ENCODE results near the gene MYH11. TPM values are rescaled to one million over a fixed set of nuclear protein-coding genes. Genes with fewer than 3 reads are reported as not detected.

Gene MYH11
- total RNA-seq, 1 donor from 2014 or later = 0.07 TPM

DNA sequence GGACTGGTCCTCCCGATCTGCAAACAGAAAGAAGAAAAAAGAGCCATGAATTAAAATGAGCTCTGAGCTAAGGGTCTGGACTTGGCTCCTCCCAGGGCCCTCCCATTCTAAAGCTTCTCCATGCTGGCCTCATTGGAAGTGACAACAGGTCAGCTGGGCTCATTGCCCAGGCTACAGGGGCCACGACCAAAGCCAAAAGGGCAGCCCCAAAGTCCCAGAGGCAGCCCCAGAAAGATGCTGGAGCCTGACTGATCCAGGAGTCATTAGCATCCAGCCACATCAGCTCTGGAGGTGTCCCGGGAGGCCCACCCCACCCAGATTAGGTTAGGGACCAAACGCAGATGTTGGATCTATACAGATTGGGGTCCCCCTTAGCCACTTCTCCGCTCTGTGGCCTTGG is 58.2 kb downstream of the MYH11 start:
- Histone ChIP-seq H3K79me2 (ENCODE audit: low read depth) (no peaks in the 10 kb centered on the region), H3K36me3 (no peaks in the 10 kb centered on the region), H3K9me3 (ENCODE audit: low read depth) (no peaks in the 10 kb centered on the region), H3K4me3 (no peak overlapping the region), H3K4me1 (no peaks in the 10 kb centered on the region), H3K27me3 (no peaks in the 10 kb centered on the region), H3K27ac (no peak overlapping the region), H3K4me2 (no peak overlapping the region), H3K9ac (no peak overlapping the region), H3F3A (ENCODE audit: low read depth) (no peaks in the 10 kb centered on the region), H4K20me1 (ENCODE audit: low read depth) (no peaks in the 10 kb centered on the region), H2AFZ (replicated peaks) (no peak overlapping the region)
- Mint-ChIP-seq H3K27ac (no peak overlapping the region), H3K36me3 (no peaks in the 10 kb centered on the region), H3K9me3 (peaks cover 4% of the 10 kb centered on the region), H3K4me3 (no peak overlapping the region), H3K27me3 (ENCODE audit: insufficient read depth, low read depth) (peaks cover 12% of the 10 kb centered on the region), H3K4me1 (no peaks in the 10 kb centered on the region)
- DNase-seq (ENCODE audit: low spot score) = no peak
- TF ChIP-seq, protein P1, sequence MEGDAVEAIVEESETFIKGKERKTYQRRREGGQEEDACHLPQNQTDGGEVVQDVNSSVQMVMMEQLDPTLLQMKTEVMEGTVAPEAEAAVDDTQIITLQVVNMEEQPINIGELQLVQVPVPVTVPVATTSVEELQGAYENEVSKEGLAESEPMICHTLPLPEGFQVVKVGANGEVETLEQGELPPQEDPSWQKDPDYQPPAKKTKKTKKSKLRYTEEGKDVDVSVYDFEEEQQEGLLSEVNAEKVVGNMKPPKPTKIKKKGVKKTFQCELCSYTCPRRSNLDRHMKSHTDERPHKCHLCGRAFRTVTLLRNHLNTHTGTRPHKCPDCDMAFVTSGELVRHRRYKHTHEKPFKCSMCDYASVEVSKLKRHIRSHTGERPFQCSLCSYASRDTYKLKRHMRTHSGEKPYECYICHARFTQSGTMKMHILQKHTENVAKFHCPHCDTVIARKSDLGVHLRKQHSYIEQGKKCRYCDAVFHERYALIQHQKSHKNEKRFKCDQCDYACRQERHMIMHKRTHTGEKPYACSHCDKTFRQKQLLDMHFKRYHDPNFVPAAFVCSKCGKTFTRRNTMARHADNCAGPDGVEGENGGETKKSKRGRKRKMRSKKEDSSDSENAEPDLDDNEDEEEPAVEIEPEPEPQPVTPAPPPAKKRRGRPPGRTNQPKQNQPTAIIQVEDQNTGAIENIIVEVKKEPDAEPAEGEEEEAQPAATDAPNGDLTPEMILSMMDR (IDR thresholded peaks at IDR 0.05) = no peak
- no peak for TF ChIP-seq EZH2 (IDR thresholded peaks at IDR 0.05)
- TF ChIP-seq EZH2phosphoT487 (IDR thresholded peaks at IDR 0.05) = no peak

DNA sequence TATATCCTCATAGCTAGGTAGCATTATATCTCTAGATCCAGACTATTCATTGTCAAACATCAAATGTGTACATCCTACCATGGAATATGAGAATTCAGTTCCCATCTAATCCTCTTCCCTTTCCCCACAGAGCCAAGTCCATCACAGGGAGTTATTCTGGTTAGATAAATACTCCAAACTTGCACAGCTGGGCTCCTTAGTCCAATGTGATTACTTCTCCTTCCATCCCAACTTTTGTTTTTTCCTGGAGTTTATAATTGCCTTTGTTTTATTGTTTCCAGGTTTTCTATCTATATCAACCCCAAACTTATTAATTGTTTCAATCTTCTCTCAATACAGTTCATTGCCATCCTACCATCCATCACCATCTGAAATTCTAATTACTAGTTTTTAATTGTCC is 59.9 kb downstream of the MYH11 start:
- no peak for DNase-seq (ENCODE audit: low spot score)
- Mint-ChIP-seq H3K27ac (no peak overlapping the region), H3K4me1 (no peaks in the 10 kb centered on the region), H3K27me3 (ENCODE audit: insufficient read depth, low read depth) (peaks cover 10% of the 10 kb centered on the region), H3K36me3 (no peaks in the 10 kb centered on the region), H3K9me3 (peaks cover 4% of the 10 kb centered on the region), H3K4me3 (no peak overlapping the region)
- Histone ChIP-seq H3K27me3 (no peaks in the 10 kb centered on the region), H3K36me3 (no peaks in the 10 kb centered on the region), H4K20me1 (ENCODE audit: low read depth) (no peaks in the 10 kb centered on the region), H3K27ac (no peak overlapping the region), H3K9me3 (ENCODE audit: low read depth) (no peaks in the 10 kb centered on the region), H3F3A (ENCODE audit: low read depth) (no peaks in the 10 kb centered on the region), H3K4me2 (no peak overlapping the region), H3K79me2 (ENCODE audit: low read depth) (no peaks in the 10 kb centered on the region), H3K4me1 (no peaks in the 10 kb centered on the region), H3K4me3 (no peak overlapping the region), H3K9ac (no peak overlapping the region), H2AFZ (replicated peaks) (no peak overlapping the region)
- TF ChIP-seq, protein P1 (IDR thresholded peaks at IDR 0.05) = no peak
- TF ChIP-seq EZH2phosphoT487 (IDR thresholded peaks at IDR 0.05) (no peak), EZH2 (IDR thresholded peaks at IDR 0.05) (no peak)

DNA sequence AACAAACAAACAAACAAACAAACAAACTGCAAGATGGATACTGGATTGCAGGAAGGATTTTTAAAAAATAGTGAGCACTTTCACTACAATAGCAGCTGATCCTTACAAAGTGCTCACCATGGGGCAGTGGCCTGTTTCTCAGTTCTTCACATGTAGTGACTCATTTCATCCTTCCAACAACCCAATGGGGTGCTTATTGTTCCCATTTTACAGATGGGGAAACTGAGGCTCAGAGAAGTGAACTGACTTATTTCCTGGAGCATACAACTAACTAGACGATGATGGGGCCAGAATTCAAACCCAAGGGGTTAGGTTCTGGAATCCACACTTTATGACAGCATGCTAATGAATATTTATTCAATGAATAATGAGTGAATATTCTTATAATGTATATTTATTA is 61.2 kb downstream of the MYH11 start:
- no peaks in the 10 kb centered on the region for H3K36me3 Mint-ChIP-seq
- DNase-seq (ENCODE audit: low spot score) = no peak
- Histone ChIP-seq H3F3A (ENCODE audit: low read depth) (no peaks in the 10 kb centered on the region), H3K36me3 (no peaks in the 10 kb centered on the region), H3K4me1 (no peaks in the 10 kb centered on the region), H2AFZ (replicated peaks) (no peak overlapping the region), H3K4me3 (no peak overlapping the region), H3K27me3 (no peaks in the 10 kb centered on the region), H3K9ac (no peak overlapping the region), H3K79me2 (ENCODE audit: low read depth) (no peaks in the 10 kb centered on the region), H3K9me3 (ENCODE audit: low read depth) (no peaks in the 10 kb centered on the region), H3K27ac (no peak overlapping the region), H4K20me1 (ENCODE audit: low read depth) (no peaks in the 10 kb centered on the region), H3K4me2 (no peak overlapping the region)
- no peak overlapping the region for H3K27ac Mint-ChIP-seq
- TF ChIP-seq, protein P1 (IDR thresholded peaks at IDR 0.05) = no peak
- peaks cover 5% of the 10 kb centered on the region for H3K27me3 Mint-ChIP-seq (ENCODE audit: insufficient read depth, low read depth)
- no peak overlapping the region for H3K4me3 Mint-ChIP-seq
- H3K4me1 Mint-ChIP-seq = no peaks in the 10 kb centered on the region
- peaks cover 4% of the 10 kb centered on the region for H3K9me3 Mint-ChIP-seq

DNA sequence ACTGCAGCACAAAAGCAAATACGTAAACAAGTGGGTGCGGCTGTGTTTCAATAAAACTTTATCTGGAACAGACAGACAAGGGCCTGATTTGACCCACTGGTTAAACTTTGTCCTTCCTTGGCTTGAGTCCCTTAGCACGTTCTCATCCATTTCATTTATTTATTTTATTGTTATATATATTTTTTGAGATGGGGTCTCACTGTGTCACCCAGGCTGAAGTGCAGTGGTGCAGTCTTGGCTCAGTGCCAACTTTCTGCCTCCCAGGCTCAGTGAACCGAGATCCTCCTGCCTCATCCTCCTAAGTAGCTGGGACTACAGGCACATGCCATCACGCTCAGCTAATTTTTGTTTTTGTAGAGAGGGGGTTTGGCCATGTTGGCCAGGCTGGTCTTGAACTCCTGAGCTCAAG is 64.3 kb downstream of the MYH11 start:
- no peaks in the 10 kb centered on the region for H3K9me3 ChIP-seq (ENCODE audit: low read depth)
- no peaks in the 10 kb centered on the region for H3K36me3 Mint-ChIP-seq
- H3K4me3 Mint-ChIP-seq = no peak overlapping the region
- no peak overlapping the region for H3K4me3 ChIP-seq
- no peak overlapping the region for H3K27ac Mint-ChIP-seq
- no peaks in the 10 kb centered on the region for H3K27me3 ChIP-seq
- H3K9me3 Mint-ChIP-seq = no peaks in the 10 kb centered on the region
- no peak for TF ChIP-seq EZH2 (IDR thresholded peaks at IDR 0.05)
- TF ChIP-seq, protein P1 (IDR thresholded peaks at IDR 0.05) = no peak
- TF ChIP-seq EZH2phosphoT487 (IDR thresholded peaks at IDR 0.05) = no peak
- no peaks in the 10 kb centered on the region for H3K4me1 ChIP-seq
- no peaks in the 10 kb centered on the region for H3K36me3 ChIP-seq
- H3K27ac ChIP-seq = no peak overlapping the region
- H2AFZ ChIP-seq (replicated peaks) = no peak overlapping the region
- DNase-seq (ENCODE audit: low spot score) = no peak
- no peaks in the 10 kb centered on the region for H3F3A ChIP-seq (ENCODE audit: low read depth)
- H4K20me1 ChIP-seq (ENCODE audit: low read depth) = no peaks in the 10 kb centered on the region
- no peak overlapping the region for H3K9ac ChIP-seq
- no peak overlapping the region for H3K4me2 ChIP-seq
- no peaks in the 10 kb centered on the region for H3K79me2 ChIP-seq (ENCODE audit: low read depth)
- H3K27me3 Mint-ChIP-seq (ENCODE audit: insufficient read depth, low read depth) = peaks cover 7% of the 10 kb centered on the region
- H3K4me1 Mint-ChIP-seq = no peaks in the 10 kb centered on the region

All from neural progenitor cell (in vitro differentiated cells).